ENCODE results near the gene PPL.
"Not testable (repeated sequence)": the region's sequence is repeated elsewhere in the genome, so short reads cannot be mapped to it uniquely, and the experiment has no call there.

Gene PPL

GRCh38 chr16:4934591-4934990 is 2.4 kb downstream of the PPL start:
- DNase-seq, result no peak

GRCh38 chr16:4933871-4934395 is 3.0 kb downstream of the PPL start:
- DNase-seq, result no peak

GRCh38 chr16:4933433-4933832 is 3.5 kb downstream of the PPL start:
- no peak for DNase-seq

- DNase-seq, result no peak
Measured at GRCh38 chr16:4931381-4931780, 5.6 kb downstream of the PPL start.

- DNase-seq, result not testable (repeated sequence)
Measured at GRCh38 chr16:4929619-4930018, 7.3 kb downstream of the PPL start.

- no peak for DNase-seq
Measured at GRCh38 chr16:4928227-4928626, 8.7 kb downstream of the PPL start.

- DNase-seq, result no peak
Measured at GRCh38 chr16:4927661-4928060, 9.3 kb downstream of the PPL start.

- no peak for DNase-seq
Measured at GRCh38 chr16:4926928-4927327, 10.0 kb downstream of the PPL start.

- no peak for DNase-seq
Measured at GRCh38 chr16:4925791-4926190, 11.2 kb downstream of the PPL start.

- DNase-seq, result no peak
Measured at GRCh38 chr16:4925293-4925607, 11.7 kb downstream of the PPL start.

GRCh38 chr16:4924593-4925292 is 12.2 kb downstream of the PPL start:
- no peak for DNase-seq

GRCh38 chr16:4923853-4924252 is 13.1 kb downstream of the PPL start:
- DNase-seq, result no peak

- DNase-seq, result no peak
Measured at GRCh38 chr16:4922721-4923342, 14.1 kb downstream of the PPL start.

GRCh38 chr16:4920826-4921225 is 16.1 kb downstream of the PPL start:
- no peak for DNase-seq

- DNase-seq, result no peak
Measured at GRCh38 chr16:4918781-4919251, 18.1 kb downstream of the PPL start.

- DNase-seq, result no peak
Measured at GRCh38 chr16:4917117-4917516, 19.8 kb downstream of the PPL start.

- no peak for DNase-seq
Measured at GRCh38 chr16:4915226-4915761, 21.7 kb downstream of the PPL start.

- no peak for DNase-seq
Measured at GRCh38 chr16:4914528-4915225, 22.3 kb downstream of the PPL start.

GRCh38 chr16:4913774-4914525 is 23.0 kb downstream of the PPL start:
- no peak for DNase-seq

GRCh38 chr16:4913130-4913773 is 23.7 kb downstream of the PPL start:
- no peak for DNase-seq

- DNase-seq, result no peak
Measured at GRCh38 chr16:4911970-4912386, 25.0 kb downstream of the PPL start.

- no peak for DNase-seq
Measured at GRCh38 chr16:4910828-4911227, 26.1 kb downstream of the PPL start.

All from activated CD4-positive, alpha-beta T cell treated with anti-CD3 and anti-CD28 coated beads, Interleukin-2, amount 50 U/mL, for 4 hours (primary cell).